ENCODE results near the gene NTM. TPM values are rescaled to one million over a fixed set of nuclear protein-coding genes. Genes with fewer than 3 reads are reported as not detected.

Gene NTM
- total RNA-seq, 1 donor from 2014 or later: 92.1 TPM

DNA sequence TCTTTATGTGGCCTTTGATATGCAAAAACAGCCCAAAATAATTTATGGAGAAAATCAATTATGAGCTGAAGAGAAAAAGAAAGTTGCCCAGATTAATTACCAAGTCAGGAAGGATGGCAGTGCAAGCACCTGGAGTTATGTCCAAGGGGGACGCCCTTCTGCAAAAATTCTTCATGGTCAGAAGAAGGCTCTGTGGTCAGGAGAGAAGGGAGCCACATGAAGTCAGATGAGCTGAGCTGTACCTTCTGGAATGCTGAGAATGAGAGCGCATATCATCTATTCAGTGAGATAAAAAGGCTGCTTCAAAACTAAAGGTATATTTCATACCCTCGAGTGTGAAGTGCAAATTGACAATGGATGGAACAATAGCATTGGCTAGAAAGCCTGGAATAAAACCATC lies 607.4 kb downstream of the NTM start:
- no peak for TF ChIP-seq CTCF (IDR thresholded peaks at IDR 0.05)
- Mint-ChIP-seq H3K27ac (ENCODE audit: unreplicated experiment) (peak overlapping the region; percentile 70), H3K4me3 (ENCODE audit: unreplicated experiment) (no peak overlapping the region)

GRCh38 chr11:131978351-131978750 lies 607.9 kb downstream of the NTM start:
- no peak for TF ChIP-seq CTCF (IDR thresholded peaks at IDR 0.05)
- peaks cover 62% of the 10 kb centered on the region for H3K4me1 Mint-ChIP-seq (ENCODE audit: low read depth)
- no peaks in the 10 kb centered on the region for H3K9me3 Mint-ChIP-seq (ENCODE audit: low read depth)
- H3K27ac Mint-ChIP-seq (ENCODE audit: unreplicated experiment): no peak overlapping the region
- H3K36me3 Mint-ChIP-seq (ENCODE audit: low read depth): no peaks in the 10 kb centered on the region
- no peaks in the 10 kb centered on the region for H3K27me3 Mint-ChIP-seq (ENCODE audit: low read depth)
- no peak for DNase-seq (ENCODE audit: low spot score)
- H3K4me3 Mint-ChIP-seq (ENCODE audit: unreplicated experiment): no peak overlapping the region

More for the DNA sequence above, 607.4 kb downstream of the NTM start:
- peaks cover 63% of the 10 kb centered on the region for H3K4me1 Mint-ChIP-seq (ENCODE audit: low read depth)
- no peaks in the 10 kb centered on the region for H3K9me3 Mint-ChIP-seq (ENCODE audit: low read depth)
- DNase-seq (ENCODE audit: low spot score): no peak
- H3K36me3 Mint-ChIP-seq (ENCODE audit: low read depth): no peaks in the 10 kb centered on the region
- no peaks in the 10 kb centered on the region for H3K27me3 Mint-ChIP-seq (ENCODE audit: low read depth)

DNA sequence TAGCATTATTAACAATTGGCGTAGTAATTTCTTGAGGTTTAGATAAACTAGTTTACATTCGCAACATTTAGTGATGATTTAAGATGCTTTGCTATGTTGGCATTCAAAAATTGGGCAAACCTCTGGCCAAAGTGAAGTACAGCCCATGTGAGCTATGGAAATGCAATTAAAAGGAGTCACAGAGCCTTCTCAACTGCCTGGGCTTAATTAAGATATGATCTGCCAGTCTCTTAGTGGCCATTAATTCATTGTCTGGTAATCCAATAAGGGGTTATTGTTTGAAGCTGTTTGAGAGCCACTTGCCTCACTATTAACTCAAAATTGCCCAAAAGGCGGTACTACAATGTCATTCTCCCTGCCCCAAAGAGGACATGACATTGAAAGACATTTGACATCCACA lies 608.9 kb downstream of the NTM start:
- no peak for TF ChIP-seq CTCF (IDR thresholded peaks at IDR 0.05)
- no peak for DNase-seq (ENCODE audit: low spot score)
- H3K4me1 Mint-ChIP-seq (ENCODE audit: low read depth): peaks cover 56% of the 10 kb centered on the region
- H3K9me3 Mint-ChIP-seq (ENCODE audit: low read depth): peaks cover 4% of the 10 kb centered on the region
- no peak overlapping the region for H3K27ac Mint-ChIP-seq (ENCODE audit: unreplicated experiment)
- no peaks in the 10 kb centered on the region for H3K36me3 Mint-ChIP-seq (ENCODE audit: low read depth)
- H3K4me3 Mint-ChIP-seq (ENCODE audit: unreplicated experiment): no peak overlapping the region
- no peaks in the 10 kb centered on the region for H3K27me3 Mint-ChIP-seq (ENCODE audit: low read depth)

DNA sequence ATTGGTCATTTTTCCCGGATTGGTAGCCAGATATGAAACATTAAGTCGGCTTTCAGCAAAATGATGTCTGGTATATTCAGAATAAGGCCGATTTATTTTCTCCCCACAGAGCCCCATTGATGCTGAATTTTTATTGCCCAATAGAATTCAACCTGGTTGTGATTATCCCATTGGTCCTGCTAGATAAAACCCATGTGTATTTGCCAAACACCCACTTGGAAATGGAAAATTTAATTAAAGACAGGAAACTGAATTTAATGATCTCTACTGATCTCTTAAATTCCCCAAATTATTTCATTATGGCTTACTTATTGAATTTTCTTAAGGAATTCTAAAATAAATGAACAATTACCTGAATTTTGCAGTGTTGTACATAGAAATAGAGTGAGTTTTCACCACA lies 609.8 kb downstream of the NTM start:
- Mint-ChIP-seq H3K27me3 (ENCODE audit: low read depth) (no peaks in the 10 kb centered on the region), H3K4me1 (ENCODE audit: low read depth) (peaks cover 49% of the 10 kb centered on the region), H3K9me3 (ENCODE audit: low read depth) (peaks cover 4% of the 10 kb centered on the region), H3K27ac (ENCODE audit: unreplicated experiment) (no peak overlapping the region), H3K36me3 (ENCODE audit: low read depth) (no peaks in the 10 kb centered on the region), H3K4me3 (ENCODE audit: unreplicated experiment) (no peak overlapping the region)
- DNase-seq (ENCODE audit: low spot score): no peak
- TF ChIP-seq CTCF (IDR thresholded peaks at IDR 0.05): no peak

- H3K4me1 Mint-ChIP-seq (ENCODE audit: low read depth): peaks cover 53% of the 10 kb centered on the region
These were observed 610.7 kb downstream of the NTM start for GRCh38 chr11:131980888-131981668.

More at GRCh38 chr11:131980888-131981668, 610.7 kb downstream of the NTM start:
- no peaks in the 10 kb centered on the region for H3K27me3 Mint-ChIP-seq (ENCODE audit: low read depth)
- H3K27ac Mint-ChIP-seq (ENCODE audit: unreplicated experiment): peak overlapping the region; percentile 19
- H3K4me3 Mint-ChIP-seq (ENCODE audit: unreplicated experiment): no peak overlapping the region
- peaks cover 4% of the 10 kb centered on the region for H3K9me3 Mint-ChIP-seq (ENCODE audit: low read depth)
- no peak for DNase-seq (ENCODE audit: low spot score)
- no peak for TF ChIP-seq CTCF (IDR thresholded peaks at IDR 0.05)
- no peaks in the 10 kb centered on the region for H3K36me3 Mint-ChIP-seq (ENCODE audit: low read depth)
